Astrocyte of the hippocampus (primary cell): ENCODE data around the gene STRADB.
A peak's percentile ranks its signal among the peaks of the same experiment; 100 is the strongest.
"Not testable (repeated sequence)": the region's sequence is repeated elsewhere in the genome, so short reads cannot be mapped to it uniquely, and the experiment has no call there.

ENCODE experiments used
- DNase-seq: peaks from one replicate; pipeline ENCODE4 v3.0.0; 2011; ENCODE audit warnings: low read depth, low spot score

The STRADB gene, protein sequence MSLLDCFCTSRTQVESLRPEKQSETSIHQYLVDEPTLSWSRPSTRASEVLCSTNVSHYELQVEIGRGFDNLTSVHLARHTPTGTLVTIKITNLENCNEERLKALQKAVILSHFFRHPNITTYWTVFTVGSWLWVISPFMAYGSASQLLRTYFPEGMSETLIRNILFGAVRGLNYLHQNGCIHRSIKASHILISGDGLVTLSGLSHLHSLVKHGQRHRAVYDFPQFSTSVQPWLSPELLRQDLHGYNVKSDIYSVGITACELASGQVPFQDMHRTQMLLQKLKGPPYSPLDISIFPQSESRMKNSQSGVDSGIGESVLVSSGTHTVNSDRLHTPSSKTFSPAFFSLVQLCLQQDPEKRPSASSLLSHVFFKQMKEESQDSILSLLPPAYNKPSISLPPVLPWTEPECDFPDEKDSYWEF

DNA sequence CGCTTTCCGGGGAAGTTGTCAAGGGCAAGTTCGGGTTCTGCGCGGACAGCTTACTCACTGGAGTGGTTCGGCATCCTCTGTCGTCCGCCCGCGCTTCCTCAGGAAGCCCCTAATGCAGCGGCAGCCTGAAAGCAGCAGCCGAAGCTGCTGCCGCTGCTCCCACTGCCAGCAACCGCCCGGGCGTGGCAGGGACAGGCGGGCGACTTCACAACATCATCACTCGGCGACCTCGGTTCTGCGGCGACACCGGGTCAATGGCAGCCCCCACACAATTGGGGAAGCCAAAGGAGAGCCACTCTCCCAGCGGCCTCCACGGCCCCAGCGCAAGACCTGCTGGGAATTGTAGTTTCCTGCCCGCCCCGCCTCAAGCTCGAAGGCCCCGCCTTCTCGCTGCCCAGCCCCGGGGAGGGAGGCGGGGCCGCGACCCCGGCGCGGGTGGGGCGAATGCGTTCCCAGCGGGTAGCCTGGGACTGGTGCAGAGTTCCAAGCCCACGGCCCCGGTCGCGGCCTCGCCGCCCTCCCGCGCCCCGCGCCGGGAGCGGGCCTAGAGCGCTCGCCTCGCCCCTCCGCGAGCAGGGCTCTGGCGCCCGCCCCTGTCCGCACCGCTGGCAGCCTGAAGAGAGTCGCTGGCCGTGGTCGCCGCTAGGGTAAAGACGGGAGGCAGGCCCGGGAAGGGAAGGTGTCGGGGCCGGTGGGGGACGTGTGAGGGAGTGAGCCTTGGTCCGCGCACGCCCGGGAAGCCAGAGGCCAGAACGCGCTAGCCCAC, at the start of gene STRADB, which contains the start of gene TRAK2:
Gene STRADB, plus strand, starts transcription at position 449 of the 766 bp plus-strand sequence. CDS start 3,101 bp downstream, outside the sequence.
Gene TRAK2, minus strand, starts transcription at position 167 of the 766 bp plus-strand sequence. CDS start 30,951 bp downstream, outside the sequence.
- DNase-seq, result peak; percentile 98

DNA sequence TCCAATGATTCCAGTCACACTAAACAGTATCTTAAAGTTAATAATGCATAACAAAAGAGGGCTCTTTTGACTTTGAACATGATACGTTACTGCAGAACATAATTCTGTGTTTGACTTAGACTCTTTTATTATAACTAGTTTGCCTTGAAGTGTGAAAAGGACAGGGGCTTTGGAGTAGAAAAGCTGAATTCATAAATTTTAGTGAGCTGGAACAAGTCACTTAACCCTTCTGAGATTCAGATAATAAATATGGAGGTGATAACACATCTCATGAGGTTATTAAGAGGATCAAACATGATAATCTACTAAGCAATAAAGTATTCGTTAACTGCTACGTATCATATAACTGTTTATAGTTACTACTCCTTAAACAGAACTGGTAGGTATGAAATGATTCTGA, 49.7 kb upstream of the STRADB start:
- no peak for DNase-seq

DNA sequence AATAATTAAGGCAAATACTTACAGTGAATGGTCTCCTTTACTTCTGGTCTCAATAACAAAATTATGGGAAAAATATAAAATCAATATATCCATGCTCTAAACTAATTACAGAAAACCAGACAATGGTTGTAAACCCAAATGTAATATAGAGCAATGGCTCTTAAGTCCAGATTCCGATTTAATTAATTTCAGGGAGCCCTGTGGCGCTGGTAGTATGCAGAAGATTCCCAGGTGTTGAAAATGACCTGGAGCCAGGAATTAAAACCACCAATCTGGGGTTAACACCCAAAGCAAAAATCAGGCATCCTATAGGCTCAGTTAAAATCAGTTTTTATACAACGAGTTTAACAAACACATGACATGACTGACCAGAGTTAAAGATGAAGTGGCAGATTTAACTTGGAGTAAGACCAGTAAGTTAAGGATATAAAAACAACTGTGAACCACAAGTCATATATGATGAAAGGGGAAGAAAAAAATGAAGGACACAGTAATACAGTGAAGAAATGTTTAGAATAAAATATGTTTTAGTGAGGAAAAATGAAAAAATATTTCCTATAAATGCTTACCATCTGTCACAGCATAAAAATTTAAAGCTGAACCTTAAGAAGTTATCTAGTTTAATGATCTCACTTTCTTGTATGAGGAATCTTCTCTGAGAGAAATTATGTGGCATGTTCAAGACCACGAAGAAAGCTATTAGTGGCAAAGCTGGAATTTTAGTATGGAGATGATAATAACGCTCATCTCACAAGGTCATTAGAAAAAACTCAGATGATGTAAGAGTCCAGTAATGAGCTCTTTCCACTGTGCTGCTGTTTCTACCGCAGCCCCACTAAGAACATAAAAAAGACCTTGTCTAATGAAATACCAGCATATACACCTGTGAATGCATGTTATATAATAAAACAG, 48.6 kb upstream of the STRADB start:
- DNase-seq, result peak; percentile 30

DNA sequence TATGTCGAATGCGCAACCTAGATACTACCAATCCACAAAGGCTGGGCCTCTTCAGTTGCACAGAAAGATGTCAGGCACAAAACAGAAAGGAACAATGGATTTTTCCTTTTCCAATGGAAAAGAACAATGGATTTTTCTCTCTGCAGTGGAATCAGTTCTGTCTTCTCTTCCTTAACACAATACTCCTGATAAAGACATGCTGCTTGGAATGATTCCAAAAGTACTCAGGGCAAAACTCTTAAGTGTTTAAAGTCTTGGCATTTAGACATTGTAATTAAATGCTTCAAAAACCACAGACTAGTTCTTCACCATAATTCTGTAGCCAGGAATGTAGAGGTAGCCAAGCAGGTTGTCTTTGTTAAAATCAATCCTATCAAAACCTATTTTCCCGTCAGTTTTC, 47.7 kb upstream of the STRADB start:
- DNase-seq, result peak; percentile 70

DNA sequence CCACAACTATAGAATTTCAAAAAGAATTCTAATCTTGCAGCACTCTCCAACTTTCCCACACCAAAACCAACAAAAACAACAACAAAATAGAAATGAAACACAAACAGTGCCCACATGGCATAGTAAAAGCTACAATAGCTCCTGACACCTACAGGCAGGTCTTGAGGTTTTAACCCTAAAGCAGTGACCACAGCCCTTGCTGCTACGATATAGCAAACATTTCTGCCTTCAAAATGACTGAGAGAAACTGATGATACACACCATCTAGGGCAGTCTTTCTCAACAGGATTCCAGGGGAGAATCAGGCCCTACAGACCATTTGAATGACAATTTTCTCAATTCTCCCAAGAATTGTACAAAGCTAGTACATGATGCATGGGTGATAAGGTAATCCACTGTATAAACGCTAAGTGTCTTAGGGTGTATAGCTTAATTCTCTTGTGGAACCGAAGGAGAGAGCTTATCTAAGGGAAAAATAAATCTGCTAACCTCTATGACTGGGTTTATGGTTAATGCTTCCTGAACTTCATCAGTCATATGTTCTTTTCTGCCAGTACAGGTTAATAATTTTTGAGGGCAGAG, 46.8 kb upstream of the STRADB start:
- no peak for DNase-seq

DNA sequence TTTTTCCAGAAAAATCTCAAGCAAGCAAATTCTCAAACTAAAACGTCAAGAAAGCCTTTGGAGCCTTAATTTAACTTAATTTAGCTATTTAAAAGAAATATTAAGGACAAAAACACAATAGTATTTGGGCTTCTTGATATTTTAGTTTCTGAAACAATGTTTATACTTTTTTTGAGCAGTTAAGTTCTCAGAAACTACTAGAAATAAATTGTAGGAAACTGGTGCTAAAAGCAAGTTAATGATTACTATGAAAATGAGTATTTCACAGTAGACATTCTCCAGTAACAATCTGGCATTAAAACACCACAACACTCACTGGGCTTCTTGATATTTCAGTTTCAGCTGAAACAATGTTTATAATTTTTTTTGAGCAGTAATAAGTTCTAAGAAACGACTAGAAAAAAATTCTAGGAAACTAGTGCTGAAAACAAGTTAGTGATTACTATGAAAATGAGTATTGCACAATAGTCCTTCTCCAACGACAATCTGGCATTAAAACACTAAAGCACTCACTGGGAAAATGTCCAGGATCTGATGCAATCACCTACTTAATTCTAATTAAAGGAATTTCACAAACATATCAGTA, 45.4 kb upstream of the STRADB start:
- DNase-seq, result peak; percentile 78

DNA sequence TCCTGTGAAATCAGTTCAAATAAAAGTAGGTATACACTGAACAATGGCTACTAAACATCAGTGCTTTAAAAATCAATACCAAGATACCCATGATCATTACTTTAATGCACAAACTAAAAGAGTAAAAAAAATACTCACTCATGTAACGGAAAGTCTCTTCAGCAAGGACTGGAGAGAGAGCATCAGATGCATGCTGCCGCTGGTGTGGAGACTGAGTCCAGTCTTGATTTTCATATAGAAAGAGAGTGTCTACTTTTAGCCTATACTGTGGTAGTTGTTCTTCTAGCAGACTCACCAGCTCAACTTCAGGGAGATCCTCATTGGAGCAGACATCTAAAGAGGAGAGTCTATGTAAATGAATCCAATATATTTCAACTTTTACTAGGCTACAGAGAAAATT, 44.3 kb upstream of the STRADB start:
- no peak for DNase-seq

DNA sequence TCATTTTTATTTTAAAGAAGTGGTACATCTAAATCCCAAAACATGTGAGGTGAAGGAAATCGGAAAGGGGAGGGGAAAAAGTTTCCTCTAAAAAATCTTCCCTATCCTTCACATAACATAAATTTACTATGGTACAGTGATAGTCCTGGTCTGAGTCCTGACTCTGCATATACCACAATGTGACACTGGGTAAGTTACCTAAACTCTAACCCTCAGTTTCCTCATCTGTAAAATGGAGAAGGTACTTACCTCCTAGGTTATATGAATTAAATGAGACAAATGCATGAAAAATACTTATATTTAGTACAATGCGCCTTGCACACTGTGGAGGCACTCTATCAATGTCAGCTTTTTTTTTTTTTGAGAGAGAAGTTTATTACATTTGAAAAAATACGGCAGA, 42.6 kb upstream of the STRADB start:
- no peak for DNase-seq

DNA sequence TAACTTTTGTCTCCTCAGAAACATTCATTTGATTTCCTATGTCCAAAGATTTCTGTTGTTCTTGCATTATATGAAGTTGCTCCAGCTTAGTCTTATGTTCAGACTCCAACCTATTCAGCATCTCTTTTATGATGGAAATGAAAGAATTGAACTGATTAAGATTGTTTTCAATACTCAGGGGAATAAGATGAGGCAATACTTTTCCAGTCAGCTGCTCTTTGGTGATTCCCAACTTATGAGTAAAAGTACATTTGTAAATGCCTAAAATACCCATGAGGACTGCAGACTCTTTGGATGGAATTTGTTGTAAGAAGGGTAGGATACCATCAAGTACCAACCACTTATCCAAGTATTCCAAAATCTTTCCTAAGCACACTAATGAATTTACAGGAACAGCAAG, 40.1 kb upstream of the STRADB start:
- DNase-seq, result no peak

DNA sequence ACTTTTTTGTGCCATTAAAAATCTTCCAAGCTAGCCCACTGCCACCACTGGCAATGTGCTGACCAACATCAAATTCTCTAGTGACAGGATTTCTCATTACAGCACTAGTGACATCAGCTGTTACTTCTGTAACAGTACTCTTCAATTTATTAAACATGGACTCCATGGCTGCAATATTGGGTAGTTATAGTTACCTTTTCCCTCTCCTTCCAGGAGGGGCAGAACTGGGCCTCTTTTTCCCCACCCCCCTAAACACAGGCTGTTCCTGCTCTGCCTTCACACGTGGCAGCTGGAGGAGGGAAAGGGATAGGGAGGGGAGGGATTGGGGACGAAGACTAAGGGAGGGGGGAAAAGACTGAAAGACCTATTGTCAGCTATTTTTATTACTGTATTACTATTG, 38.4 kb upstream of the STRADB start:
- no peak for DNase-seq

DNA sequence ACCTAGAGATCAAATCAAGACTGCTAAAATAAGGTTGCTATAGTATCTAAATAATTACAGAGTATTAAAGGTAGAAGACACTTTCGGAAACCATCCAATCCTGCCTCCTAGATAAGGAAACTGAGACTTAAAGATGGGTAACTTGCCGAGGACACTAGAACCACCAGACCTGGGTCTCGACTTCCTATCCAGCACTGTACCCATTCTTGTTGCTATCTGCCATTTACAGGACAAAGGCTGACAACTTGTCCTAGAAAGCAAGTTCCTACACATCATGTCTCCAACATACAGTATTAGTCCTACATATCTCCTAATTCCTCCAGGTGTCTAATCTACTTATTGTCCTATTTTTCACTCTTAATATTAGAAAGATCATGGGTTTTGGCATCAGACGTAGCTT, 38.0 kb upstream of the STRADB start:
- DNase-seq, result no peak

DNA sequence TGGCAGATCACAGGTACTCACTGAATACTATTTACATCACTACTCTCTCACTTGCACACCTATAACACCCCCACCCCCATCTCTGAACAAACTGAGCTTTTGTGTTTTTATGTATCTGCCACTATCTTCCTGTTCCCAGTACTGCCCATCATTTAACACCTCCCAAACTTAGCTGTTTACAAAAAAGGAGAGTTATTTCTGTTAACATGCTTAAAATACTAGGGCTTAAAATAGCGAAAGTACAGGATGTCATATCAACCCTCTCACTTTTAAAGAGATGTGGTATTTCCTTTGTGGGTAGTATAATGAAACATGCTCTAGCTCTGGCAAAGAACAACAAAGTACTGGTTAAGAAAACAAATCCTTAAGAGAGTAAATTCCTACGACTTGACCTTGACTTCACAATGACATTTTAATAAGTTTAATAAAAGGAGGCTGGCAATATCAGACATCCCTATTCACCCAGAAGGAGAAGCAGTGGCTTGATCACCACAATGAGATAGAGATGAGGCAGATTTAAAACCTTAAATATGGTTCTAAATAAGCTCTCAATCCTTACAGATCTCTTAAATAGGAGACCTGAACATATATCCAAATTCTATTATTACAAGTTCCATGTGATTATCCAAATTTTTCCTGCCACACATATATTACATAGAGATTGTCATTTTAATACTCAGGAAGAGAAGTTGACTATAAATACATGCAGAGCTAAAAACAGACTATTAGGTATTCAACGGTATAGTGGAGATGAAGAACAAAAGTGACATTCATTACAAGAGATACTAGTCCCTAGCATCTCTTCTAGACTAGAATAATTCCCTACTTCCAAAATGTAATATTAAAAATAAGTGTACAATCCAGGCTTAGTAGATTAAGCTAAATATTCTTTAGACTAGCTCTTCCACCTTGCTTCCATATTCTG, 37.2 kb upstream of the STRADB start:
- DNase-seq, result peak; percentile 47

DNA sequence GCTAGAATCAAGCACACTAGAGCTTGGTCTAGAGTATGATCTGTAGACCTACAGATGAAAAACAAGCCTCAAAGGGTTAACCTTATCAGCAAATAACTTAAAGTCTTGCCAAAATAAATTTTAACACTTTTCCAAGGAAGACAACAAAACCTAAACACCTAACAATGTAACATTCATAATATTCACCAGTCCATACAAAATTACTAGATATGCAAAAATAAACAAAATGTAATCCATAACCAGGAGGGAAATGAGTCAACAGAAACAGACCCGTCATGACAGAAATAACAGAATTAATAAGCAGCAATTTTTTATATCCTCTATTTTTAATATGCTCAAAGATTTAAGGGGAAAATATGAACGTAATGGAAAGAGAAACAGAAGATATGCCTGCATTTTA, 36.4 kb upstream of the STRADB start:
- DNase-seq, result no peak

DNA sequence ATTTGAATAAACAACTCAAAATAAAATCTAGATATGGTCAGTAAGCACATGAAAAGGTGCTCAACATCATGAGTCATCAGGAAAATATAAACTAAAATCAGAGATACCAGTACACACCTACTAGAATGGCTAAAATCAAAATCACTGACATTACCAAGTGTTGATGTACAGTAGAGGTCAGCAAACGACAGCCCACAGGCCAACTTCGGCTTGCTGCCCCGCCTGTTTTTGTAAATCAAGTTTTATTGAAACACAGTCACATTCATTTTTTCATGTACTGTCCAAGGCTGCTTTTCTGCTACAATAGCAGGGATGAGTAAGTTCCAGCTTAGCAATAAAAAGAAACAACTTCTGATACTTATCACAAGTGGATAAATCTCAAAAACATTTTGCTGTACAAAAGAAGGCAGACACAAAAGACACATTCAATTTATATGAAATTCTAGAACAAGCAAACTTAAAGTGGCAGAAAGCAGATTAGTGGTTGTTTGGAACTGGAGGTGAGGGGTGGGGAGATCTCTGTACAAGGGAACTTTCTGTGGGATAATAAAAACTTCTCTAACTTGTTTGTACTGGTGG, 32.4 kb upstream of the STRADB start:
- DNase-seq, result no peak

DNA sequence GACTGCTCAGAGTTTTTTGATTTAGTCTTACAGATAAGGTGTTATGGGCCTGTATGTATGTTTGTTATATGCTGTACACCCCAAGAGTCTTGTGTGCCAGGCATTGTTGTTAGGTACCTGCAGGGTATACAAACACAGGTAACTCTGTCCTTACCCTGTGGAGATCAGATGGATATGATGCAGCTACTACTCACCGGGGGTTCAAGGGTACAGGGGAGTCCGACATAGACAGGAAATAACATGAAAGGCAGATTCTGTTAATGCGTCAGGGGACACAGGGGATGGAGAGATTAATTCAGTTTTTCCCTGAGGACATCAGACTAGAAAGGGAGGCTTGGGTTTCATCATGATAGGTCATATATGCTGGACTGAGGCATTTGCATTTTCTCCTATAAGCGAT, 31.6 kb upstream of the STRADB start:
- no peak for DNase-seq

DNA sequence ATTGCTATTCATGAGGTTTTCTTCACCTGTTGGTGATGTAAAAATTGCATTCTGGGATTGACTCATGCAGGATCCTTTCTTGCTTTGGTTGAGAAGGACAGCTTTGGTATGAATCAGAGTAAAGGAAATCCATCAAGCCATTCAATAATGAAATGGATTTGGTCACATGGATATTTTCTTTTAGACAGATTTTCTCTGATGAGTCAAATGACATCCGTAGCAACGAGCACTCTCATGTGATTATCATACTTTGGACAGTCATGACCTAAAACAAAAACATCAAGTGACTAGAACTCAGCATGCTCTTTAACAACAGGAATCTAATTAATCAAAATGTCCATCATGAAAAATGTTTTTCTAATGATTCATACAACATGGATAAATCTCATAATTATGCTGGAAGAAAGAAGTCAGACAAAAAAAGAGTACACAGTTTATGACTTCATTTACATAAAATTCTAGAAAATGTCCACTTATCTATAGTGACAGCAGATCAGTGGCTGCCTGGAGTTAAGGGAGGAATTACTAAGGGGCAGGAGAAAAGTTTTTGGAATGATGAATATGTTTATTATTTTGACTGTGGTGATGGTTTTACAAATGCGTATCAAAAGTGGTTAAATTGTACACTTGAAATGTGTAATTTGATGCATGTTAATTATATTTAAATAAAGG, 31.0 kb upstream of the STRADB start:
- DNase-seq, result peak; percentile 41

DNA sequence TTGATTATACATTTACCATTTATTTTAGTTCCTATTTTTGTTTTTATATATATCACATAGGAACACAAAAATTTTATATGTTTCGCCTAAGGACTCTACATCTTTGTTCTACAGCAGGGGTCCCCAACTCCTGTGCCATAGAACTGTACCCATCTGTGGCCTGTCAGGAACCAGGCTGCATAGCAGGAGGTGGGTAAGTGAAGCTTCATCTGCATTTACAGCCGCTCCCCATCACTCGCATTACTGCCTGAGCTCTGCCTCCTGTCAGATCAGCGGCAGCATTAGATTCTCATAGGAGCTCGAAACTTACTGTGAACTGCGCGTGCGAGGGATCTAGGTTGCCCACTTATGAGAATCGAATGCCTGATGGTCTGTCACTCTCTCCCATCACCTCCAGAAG, 25.6 kb upstream of the STRADB start:
- no peak for DNase-seq

DNA sequence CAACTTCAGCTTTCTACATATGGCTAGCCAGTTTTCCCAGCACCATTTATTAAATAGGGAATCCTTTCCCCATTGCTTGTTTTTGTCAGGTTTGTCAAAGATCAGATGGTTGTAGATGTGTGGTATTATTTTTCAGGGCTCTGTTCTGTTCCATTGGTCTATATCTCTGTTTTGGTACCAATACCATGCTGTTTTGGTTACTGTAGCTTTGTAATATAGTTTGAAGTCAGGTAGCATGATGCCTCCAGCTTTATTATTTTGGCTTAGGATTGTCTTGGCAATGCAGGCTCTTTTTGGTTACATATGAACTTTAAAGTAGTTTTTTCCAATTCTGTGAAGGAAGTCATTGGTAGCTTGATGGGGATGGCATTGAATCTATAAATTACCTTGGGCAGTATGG, 23.2 kb upstream of the STRADB start:
- DNase-seq, result not testable (repeated sequence)

DNA sequence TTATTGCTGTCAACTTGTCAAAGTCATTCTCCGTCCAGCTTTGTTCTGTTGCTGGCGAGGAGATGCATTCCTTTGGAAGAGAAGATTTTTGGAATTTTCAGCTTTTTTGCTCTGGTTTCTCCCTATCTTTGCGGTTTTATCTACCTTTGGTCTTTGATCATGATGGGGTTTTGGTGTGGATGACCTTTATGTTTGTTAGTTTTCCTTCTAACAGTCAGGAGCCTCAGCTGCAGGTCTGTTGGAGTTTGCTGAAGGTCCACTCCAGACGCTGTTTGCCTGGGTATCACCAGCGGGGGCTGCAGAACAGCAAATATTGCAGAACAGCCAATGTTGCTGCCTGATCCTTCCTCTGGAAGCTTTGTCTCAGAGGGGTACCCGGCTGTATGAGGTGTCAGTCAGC, 21.7 kb upstream of the STRADB start:
- not testable (repeated sequence) for DNase-seq
